Measurements from ENCODE around the gene PPP2R1A.
"Not testable (repeated sequence)": the region's sequence is repeated elsewhere in the genome, so short reads cannot be mapped to it uniquely, and the experiment has no call there.

Gene PPP2R1A

DNA sequence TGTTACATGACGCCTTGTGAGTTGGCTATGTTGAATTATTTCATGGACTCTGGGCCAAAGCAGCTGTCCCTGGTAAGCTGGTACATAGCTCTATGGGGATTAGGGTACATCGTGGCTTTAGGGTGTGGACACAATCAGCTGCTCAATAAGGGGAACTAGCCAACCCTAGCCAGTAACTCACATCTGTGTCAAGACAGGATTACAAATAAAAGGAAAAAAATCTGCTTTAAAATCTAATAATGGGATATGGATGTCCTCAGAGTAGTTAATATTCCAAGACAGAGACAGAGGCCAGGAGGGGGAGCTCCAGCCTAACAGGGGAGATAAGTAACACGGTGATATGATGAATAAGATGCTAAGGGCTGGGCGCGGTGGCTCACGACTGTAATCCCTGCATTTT is 58.4 kb downstream of the PPP2R1A start:
- no peak for DNase-seq

DNA sequence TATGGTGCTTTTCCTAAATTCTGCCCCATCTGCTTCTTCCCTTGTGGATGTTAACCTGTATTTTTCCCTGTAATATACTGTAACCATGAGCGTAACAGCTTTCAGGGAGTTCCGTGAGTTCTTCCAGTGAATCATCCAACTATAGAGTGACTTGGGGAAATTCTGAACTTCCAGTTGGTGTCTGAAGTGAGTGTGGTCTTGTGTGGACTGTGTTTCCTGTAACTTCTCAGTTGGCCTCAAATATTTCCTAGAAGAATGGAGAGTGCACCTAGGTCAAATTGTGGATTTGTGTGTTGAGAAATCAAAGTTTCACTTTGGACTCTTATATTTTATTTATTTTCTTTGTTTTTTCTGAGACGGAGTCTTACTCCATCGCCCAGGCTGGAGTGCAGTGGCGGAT is 68.6 kb downstream of the PPP2R1A start:
- no peak for DNase-seq

DNA sequence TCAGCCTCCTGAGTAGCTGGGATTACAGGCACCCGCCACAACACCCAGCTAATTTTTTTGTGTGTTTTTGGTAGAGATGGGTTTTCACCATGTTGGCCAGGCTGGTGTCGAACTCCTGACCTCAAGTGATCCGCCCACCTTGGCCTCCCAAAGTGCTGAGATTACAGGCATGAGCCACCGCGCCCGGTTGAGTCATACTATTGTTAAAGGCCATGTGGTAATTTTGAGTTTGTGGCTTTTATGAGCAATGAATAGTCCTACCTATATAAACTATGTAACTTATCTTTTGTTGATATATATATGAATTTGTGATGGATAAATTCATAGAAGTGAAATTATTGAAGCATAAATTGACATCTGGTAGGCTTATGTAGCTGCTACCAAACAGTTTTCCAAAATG is 75.7 kb downstream of the PPP2R1A start:
- not testable (repeated sequence) for DNase-seq

DNA sequence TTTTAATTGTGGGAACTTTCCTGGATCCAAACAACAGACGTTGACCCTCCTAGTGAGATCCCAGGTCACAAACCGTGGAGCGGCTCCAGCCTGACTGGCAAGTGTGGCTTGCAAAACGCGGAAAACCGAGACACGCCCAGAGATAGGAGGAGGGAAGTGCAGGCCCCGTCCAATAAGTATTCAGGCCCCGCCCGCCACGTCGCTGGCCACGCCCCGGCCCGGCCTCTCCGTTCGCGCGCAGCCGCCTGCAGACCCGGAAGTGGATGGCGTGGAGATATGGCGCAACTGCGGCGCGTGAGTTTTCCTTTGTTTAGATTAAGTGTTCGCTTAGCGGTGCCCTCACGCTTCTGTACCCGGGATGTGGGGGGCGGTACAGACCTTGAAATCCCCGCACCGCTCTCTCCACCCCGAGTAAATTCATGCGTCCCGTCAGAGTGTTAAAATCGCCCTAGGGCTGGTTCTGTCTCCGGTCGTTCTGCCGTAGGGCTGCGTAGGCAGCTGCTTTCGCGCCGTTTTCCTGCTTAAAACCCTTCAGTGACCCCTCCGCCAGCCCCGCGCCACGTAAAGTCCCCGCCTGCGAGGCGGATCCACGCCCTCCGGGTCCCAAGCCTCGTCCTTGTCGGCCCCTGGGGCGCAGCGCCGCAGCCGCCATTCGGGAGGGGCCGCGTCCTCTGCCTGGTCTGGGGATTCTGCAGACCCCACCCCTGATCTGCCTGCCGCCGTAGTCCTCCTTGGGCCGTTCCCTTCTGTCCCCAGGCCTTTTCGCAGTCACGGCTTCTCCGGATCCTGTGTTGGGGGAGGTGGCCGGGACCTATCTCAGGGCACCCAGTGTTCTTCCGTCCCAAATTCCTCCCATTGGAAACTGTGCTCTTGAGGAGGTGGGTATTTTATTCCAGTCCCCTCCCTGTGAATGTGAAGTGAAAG is 79.7 kb downstream of the PPP2R1A start, which contains the start of gene ZNF766:
Gene ZNF766, plus strand, starts transcription at position 250 of the 924 bp plus-strand sequence. Its CDS starts 27 bp downstream, at position 277.
- peak; percentile 84 to 93 for DNase-seq

DNA sequence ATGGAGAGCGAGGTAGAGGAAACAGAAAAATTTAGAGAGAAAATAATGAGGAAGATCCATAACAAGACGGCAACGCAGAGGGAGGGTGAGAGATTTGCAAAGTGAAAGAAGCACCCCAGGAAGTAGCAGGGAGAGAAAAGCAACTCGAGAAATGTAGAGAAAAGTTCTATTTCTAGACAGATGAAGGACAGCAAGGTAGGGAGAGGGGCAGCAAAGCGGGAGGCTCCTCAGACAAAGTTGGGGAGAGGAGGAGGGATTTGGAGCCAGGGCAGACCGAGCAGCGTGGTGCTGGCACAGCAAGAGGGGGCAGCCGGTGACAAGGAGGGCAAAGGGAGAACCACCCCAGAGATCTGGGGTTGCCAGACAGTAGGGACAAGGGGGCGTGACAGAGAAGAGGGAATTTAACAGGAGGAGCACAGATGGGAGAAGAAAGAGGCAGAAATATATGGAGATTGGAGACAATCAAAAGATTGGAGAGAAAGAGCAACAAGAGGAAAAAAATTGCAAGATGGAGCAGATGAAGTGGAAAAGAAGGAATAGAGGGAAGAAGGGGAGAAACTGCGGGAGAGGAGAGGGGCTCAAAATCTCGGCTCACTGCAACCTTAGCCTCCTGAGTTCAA is 80.5 kb downstream of the PPP2R1A start:
- DNase-seq = no peak

DNA sequence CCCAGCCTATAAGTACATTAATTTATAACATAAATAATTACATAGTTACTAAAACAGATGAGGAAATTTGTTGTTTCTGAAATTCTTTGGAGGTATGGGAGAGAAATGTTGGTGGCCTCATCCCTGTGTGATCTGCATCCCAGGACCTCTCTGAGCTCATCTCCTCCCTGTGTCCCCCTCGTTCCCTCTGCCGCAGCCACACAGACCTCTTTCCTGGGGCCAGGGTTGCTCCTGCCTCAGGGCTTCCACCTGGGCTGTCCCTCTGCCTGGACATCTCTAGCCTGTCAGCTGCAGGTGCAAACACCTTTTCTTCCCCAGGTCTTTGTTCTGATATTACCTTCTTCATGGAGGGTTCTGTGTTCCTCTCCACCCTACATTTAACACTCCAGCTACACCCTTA is 83.4 kb downstream of the PPP2R1A start:
- no peak for DNase-seq

DNA sequence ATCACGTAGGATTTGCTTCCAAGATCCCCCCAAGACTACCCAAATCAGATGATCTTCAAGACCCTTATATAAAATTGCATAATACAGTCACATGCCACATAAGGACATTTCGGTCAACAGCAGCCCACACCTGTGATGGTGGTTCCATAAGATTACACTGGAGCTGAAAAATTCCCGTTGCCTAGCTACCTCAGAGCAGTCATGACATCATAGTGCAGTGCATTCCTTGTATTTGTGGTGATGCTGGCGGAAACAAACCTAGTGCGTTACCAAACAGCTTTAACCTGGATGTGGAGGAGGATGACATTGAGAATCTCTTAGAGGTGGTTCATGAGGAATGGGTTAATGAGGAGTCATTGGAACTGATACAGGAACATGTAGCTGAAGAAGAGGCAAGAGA is 84.3 kb downstream of the PPP2R1A start:
- no peak for DNase-seq

DNA sequence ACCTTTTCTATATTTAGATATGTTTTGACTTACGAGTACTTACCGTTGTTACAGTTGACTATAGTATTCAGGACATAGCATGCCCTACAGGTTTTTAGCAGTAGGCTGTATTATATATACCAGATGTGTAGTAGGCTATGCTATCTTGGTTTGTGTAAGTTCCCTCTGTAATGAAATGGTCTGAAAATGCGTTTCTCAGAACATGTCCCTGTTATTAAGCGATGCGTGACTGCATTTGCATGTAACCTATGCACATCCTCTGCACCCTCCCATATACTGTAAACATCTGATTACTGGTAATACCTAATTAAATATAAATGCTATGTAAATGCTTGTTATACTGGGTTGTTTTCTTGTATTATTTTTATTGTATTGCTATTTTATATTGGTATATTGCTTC is 86.1 kb downstream of the PPP2R1A start:
- no peak for DNase-seq

DNA sequence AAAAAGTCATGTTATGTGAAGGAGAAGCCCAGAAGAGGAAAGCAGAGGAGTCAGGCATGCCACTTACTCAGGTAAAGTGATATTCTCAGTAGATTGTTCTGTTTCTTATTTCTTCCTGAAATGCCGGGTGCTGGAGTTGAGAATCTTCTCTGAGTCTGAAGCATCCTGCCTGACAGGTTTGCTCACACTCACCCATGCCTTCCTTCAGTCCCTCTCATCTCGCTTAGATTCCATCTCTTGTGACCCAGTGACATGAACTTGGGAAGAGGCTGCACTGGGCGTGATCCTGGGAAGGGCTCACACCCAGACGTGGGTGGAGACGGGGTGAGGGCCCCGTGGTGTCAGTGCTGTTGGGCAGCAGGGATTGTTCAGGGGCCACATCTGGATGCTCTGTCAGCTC is 87.6 kb downstream of the PPP2R1A start:
- no peak for DNase-seq

Measured in NCI-H446 (cell line).